ENCODE data around the gene PTPDC1. TPM values are rescaled to one million over a fixed set of nuclear protein-coding genes. Genes with fewer than 3 reads are reported as not detected.

PTPDC1 gene, protein sequence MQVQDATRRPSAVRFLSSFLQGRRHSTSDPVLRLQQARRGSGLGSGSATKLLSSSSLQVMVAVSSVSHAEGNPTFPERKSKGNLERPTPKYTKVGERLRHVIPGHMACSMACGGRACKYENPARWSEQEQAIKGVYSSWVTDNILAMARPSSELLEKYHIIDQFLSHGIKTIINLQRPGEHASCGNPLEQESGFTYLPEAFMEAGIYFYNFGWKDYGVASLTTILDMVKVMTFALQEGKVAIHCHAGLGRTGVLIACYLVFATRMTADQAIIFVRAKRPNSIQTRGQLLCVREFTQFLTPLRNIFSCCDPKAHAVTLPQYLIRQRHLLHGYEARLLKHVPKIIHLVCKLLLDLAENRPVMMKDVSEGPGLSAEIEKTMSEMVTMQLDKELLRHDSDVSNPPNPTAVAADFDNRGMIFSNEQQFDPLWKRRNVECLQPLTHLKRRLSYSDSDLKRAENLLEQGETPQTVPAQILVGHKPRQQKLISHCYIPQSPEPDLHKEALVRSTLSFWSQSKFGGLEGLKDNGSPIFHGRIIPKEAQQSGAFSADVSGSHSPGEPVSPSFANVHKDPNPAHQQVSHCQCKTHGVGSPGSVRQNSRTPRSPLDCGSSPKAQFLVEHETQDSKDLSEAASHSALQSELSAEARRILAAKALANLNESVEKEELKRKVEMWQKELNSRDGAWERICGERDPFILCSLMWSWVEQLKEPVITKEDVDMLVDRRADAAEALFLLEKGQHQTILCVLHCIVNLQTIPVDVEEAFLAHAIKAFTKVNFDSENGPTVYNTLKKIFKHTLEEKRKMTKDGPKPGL
- polyA plus RNA-seq (2013, experiment 1 of 2): 4.1 TPM
- polyA plus RNA-seq (2013, experiment 2 of 2): 4.1 TPM

DNA sequence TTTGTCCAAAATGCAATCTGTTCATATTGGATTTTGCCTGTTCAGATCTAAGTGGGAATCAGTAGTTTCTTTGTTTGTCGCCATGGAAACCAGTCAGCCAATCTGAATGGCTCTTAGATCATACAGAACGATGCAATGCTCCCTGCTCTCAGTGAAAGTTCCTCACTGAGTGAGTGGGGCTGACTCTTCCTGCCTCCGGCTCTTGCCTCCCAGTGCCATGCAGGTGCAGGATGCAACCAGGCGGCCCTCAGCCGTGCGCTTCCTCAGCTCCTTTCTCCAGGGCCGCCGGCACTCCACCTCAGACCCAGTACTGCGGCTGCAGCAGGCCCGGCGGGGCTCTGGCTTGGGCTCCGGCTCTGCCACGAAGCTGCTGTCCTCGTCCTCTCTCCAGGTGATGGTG lies at the start of gene PTPDC1:
TSS of gene PTPDC1 (plus strand) at position 151 of the 400 bp plus-strand sequence. CDS start at position 218, 67 bp downstream.
- Histone ChIP-seq H3K36me3 (ENCODE audit: control insufficient read depth, insufficient read depth, low read length) (no peaks in the 10 kb centered on the region), H3K23ac (ENCODE audit: low read length) (no peak within 1 kb of the TSS), H3K4me3 (ENCODE audit: low read length) (no peak within 1 kb of the TSS), H3K4me2 (ENCODE audit: low read length) (peak within 1 kb of the TSS; percentile 4), H3K56ac (ENCODE audit: low read length) (peak within 1 kb of the TSS; percentile 45), H3K9ac (ENCODE audit: low read length) (no peak within 1 kb of the TSS), H2BK15ac (replicated peaks; ENCODE audit: low read depth) (no peak within 1 kb of the TSS), H3K27ac (ENCODE audit: low read depth, low read length) (peak within 1 kb of the TSS; percentile 39), H3K79me2 (ENCODE audit: control insufficient read depth, insufficient read depth, low read length) (no peaks in the 10 kb centered on the region), H4K5ac (ENCODE audit: low read length) (no peak within 1 kb of the TSS), H3K4ac (ENCODE audit: low read depth, low read length) (no peak within 1 kb of the TSS), H2BK120ac (ENCODE audit: low read depth, low read length) (no peak within 1 kb of the TSS), H3K79me1 (ENCODE audit: low read length) (no peaks in the 10 kb centered on the region), H3K4me1 (ENCODE audit: control insufficient read depth, low read depth, low read length) (peaks cover 6% of the 10 kb centered on the region), H3K18ac (ENCODE audit: low read length) (no peak within 1 kb of the TSS), H2AK5ac (ENCODE audit: low read length) (no peak within 1 kb of the TSS), H4K8ac (ENCODE audit: low read depth, low read length) (no peak within 1 kb of the TSS), H3K27me3 (ENCODE audit: insufficient read depth, low read length, poor library complexity) (no peaks in the 10 kb centered on the region), H2BK5ac (ENCODE audit: low read length) (no peak within 1 kb of the TSS)
- WGBS (ENCODE audit: extremely low coverage, insufficient coverage, low lambda C conversion rate): no CpG with 5 or more reads among the region's 14 CpGs
- peak; percentile 94 for DNase-seq

- no peak overlapping the region for H2AK5ac ChIP-seq (ENCODE audit: low read length)
- H3K36me3 ChIP-seq (ENCODE audit: control insufficient read depth, insufficient read depth, low read length): no peaks in the 10 kb centered on the region
- no peaks in the 10 kb centered on the region for H3K4me1 ChIP-seq (ENCODE audit: control insufficient read depth, low read depth, low read length)
- H4K5ac ChIP-seq (ENCODE audit: low read length): no peak overlapping the region
- no peak overlapping the region for H3K27ac ChIP-seq (ENCODE audit: low read depth, low read length)
- no peak overlapping the region for H3K18ac ChIP-seq (ENCODE audit: low read length)
- no peak for DNase-seq
- H3K79me1 ChIP-seq (ENCODE audit: low read length): no peaks in the 10 kb centered on the region
- no peak overlapping the region for H3K4ac ChIP-seq (ENCODE audit: low read depth, low read length)
- no peak overlapping the region for H3K4me3 ChIP-seq (ENCODE audit: low read length)
- no peak overlapping the region for H2BK120ac ChIP-seq (ENCODE audit: low read depth, low read length)
- no peak overlapping the region for H4K8ac ChIP-seq (ENCODE audit: low read depth, low read length)
- no peaks in the 10 kb centered on the region for H3K27me3 ChIP-seq (ENCODE audit: insufficient read depth, low read length, poor library complexity)
- H3K4me2 ChIP-seq (ENCODE audit: low read length): no peak overlapping the region
- no peak overlapping the region for H3K23ac ChIP-seq (ENCODE audit: low read length)
- no peak overlapping the region for H2BK5ac ChIP-seq (ENCODE audit: low read length)
- H2BK15ac ChIP-seq (replicated peaks; ENCODE audit: low read depth): no peak overlapping the region
- no peaks in the 10 kb centered on the region for H3K79me2 ChIP-seq (ENCODE audit: control insufficient read depth, insufficient read depth, low read length)
- H3K9ac ChIP-seq (ENCODE audit: low read length): no peak overlapping the region
- H3K56ac ChIP-seq (ENCODE audit: low read length): no peak overlapping the region
These were observed 49.8 kb upstream of the PTPDC1 start for GRCh38 chr9:94034511-94034910.

GRCh38 chr9:94039786-94040185 lies 44.5 kb upstream of the PTPDC1 start:
- H3K36me3 ChIP-seq (ENCODE audit: control insufficient read depth, insufficient read depth, low read length): no peaks in the 10 kb centered on the region
- no peak overlapping the region for H4K5ac ChIP-seq (ENCODE audit: low read length)
- H2BK120ac ChIP-seq (ENCODE audit: low read depth, low read length): no peak overlapping the region
- no peaks in the 10 kb centered on the region for H3K79me2 ChIP-seq (ENCODE audit: control insufficient read depth, insufficient read depth, low read length)
- H2BK15ac ChIP-seq (replicated peaks; ENCODE audit: low read depth): no peak overlapping the region
- H3K9ac ChIP-seq (ENCODE audit: low read length): no peak overlapping the region
- no peak overlapping the region for H2AK5ac ChIP-seq (ENCODE audit: low read length)
- no peak overlapping the region for H3K18ac ChIP-seq (ENCODE audit: low read length)
- no peaks in the 10 kb centered on the region for H3K79me1 ChIP-seq (ENCODE audit: low read length)
- no peak overlapping the region for H3K23ac ChIP-seq (ENCODE audit: low read length)
- H3K4me3 ChIP-seq (ENCODE audit: low read length): no peak overlapping the region
- no peak for DNase-seq
- no peak overlapping the region for H3K56ac ChIP-seq (ENCODE audit: low read length)
- H3K4ac ChIP-seq (ENCODE audit: low read depth, low read length): no peak overlapping the region
- no peak overlapping the region for H2BK5ac ChIP-seq (ENCODE audit: low read length)
- no peaks in the 10 kb centered on the region for H3K27me3 ChIP-seq (ENCODE audit: insufficient read depth, low read length, poor library complexity)
- no peaks in the 10 kb centered on the region for H3K4me1 ChIP-seq (ENCODE audit: control insufficient read depth, low read depth, low read length)
- no peak overlapping the region for H4K8ac ChIP-seq (ENCODE audit: low read depth, low read length)
- H3K4me2 ChIP-seq (ENCODE audit: low read length): no peak overlapping the region
- H3K27ac ChIP-seq (ENCODE audit: low read depth, low read length): no peak overlapping the region

GRCh38 chr9:94042516-94043360 lies 41.5 kb upstream of the PTPDC1 start:
- no peaks in the 10 kb centered on the region for H3K4me1 ChIP-seq (ENCODE audit: control insufficient read depth, low read depth, low read length)

DNA sequence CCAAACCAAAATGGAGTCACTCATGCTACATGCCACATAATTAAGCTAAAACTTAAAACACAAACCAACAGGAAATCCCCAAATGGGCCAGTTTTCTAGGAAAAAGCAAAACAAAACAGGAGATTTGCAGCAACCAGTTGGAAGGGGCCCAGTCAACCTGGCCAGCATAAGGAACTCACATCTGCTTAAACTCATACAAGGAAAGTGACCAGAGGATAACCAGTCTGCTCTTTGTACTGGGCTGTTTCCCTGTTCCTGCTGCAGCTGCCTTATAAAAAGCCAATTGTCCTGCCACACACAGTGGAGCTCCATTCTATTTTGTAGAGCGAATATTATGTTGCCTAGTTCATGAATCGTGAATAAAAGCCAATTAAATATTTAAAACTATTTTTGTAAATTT lies 29.5 kb upstream of the PTPDC1 start:
- no peak overlapping the region for H3K23ac ChIP-seq (ENCODE audit: low read length)
- H2BK15ac ChIP-seq (replicated peaks; ENCODE audit: low read depth): no peak overlapping the region
- no peak overlapping the region for H2BK5ac ChIP-seq (ENCODE audit: low read length)
- no peak overlapping the region for H4K8ac ChIP-seq (ENCODE audit: low read depth, low read length)
- no peaks in the 10 kb centered on the region for H3K79me2 ChIP-seq (ENCODE audit: control insufficient read depth, insufficient read depth, low read length)
- H3K27me3 ChIP-seq (ENCODE audit: insufficient read depth, low read length, poor library complexity): no peaks in the 10 kb centered on the region
- H3K4me1 ChIP-seq (ENCODE audit: control insufficient read depth, low read depth, low read length): no peaks in the 10 kb centered on the region
- H3K79me1 ChIP-seq (ENCODE audit: low read length): no peaks in the 10 kb centered on the region
- no peak overlapping the region for H4K5ac ChIP-seq (ENCODE audit: low read length)
- no peak overlapping the region for H3K4ac ChIP-seq (ENCODE audit: low read depth, low read length)
- no peak overlapping the region for H3K9ac ChIP-seq (ENCODE audit: low read length)
- H3K56ac ChIP-seq (ENCODE audit: low read length): no peak overlapping the region
- H3K18ac ChIP-seq (ENCODE audit: low read length): no peak overlapping the region
- H3K36me3 ChIP-seq (ENCODE audit: control insufficient read depth, insufficient read depth, low read length): no peaks in the 10 kb centered on the region
- no peak overlapping the region for H3K27ac ChIP-seq (ENCODE audit: low read depth, low read length)
- no peak overlapping the region for H3K4me3 ChIP-seq (ENCODE audit: low read length)
- H2AK5ac ChIP-seq (ENCODE audit: low read length): no peak overlapping the region
- WGBS (ENCODE audit: extremely low coverage, insufficient coverage, low lambda C conversion rate): no CpG with 5 or more reads among the region's 2 CpGs
- H2BK120ac ChIP-seq (ENCODE audit: low read depth, low read length): no peak overlapping the region
- no peak overlapping the region for H3K4me2 ChIP-seq (ENCODE audit: low read length)
- no peak for DNase-seq

More at GRCh38 chr9:94042516-94043360, 41.5 kb upstream of the PTPDC1 start:
- no peak for DNase-seq
- Histone ChIP-seq H3K9ac (ENCODE audit: low read length) (no peak overlapping the region), H3K4me3 (ENCODE audit: low read length) (no peak overlapping the region), H3K4ac (ENCODE audit: low read depth, low read length) (no peak overlapping the region), H3K79me2 (ENCODE audit: control insufficient read depth, insufficient read depth, low read length) (no peaks in the 10 kb centered on the region), H3K36me3 (ENCODE audit: control insufficient read depth, insufficient read depth, low read length) (no peaks in the 10 kb centered on the region), H2BK15ac (replicated peaks; ENCODE audit: low read depth) (no peak overlapping the region), H3K27ac (ENCODE audit: low read depth, low read length) (no peak overlapping the region), H3K23ac (ENCODE audit: low read length) (no peak overlapping the region), H3K27me3 (ENCODE audit: insufficient read depth, low read length, poor library complexity) (no peaks in the 10 kb centered on the region), H4K5ac (ENCODE audit: low read length) (no peak overlapping the region), H2BK120ac (ENCODE audit: low read depth, low read length) (no peak overlapping the region), H3K56ac (ENCODE audit: low read length) (no peak overlapping the region), H3K4me2 (ENCODE audit: low read length) (no peak overlapping the region), H3K18ac (ENCODE audit: low read length) (no peak overlapping the region), H2BK5ac (ENCODE audit: low read length) (no peak overlapping the region), H4K8ac (ENCODE audit: low read depth, low read length) (no peak overlapping the region), H3K79me1 (ENCODE audit: low read length) (no peaks in the 10 kb centered on the region), H2AK5ac (ENCODE audit: low read length) (no peak overlapping the region)
- no CpG with 5 or more reads among the region's 5 CpGs for WGBS (ENCODE audit: extremely low coverage, insufficient coverage, low lambda C conversion rate)
